GM12878 (cell line): Measurements from ENCODE around the gene MPHOSPH8.

Source experiments
- FOS ChIP-seq: IDR thresholded peaks from 3 replicates; pipeline ENCODE4 v1.6.1; 2011; ENCODE audit warnings: borderline replicate concordance; ENCODE audit not compliant: insufficient read length; ENCODE audit errors: extremely low read depth
- LARP7 ChIP-seq: fragments of 450-650 bp; IDR thresholded peaks from 2 replicates; pipeline ENCODE4 v1.6.1; 2017; ENCODE audit warnings: mild to moderate bottlenecking
- POLR2AphosphoS5 ChIP-seq: IDR thresholded peaks from 2 replicates; pipeline ENCODE4 v1.6.1; 2011; ENCODE audit warnings: mild to moderate bottlenecking, low read length, inconsistent platforms
- TF ChIP-seq, protein P1 (sequence below): IDR thresholded peaks from 2 replicates; pipeline ENCODE4 v1.6.1; 2011; ENCODE audit warnings: low read depth, low read length, improper control_type of control experiment, borderline replicate concordance
- TF ChIP-seq, protein P2 (sequence below), 3 experiments: IDR thresholded peaks in 2 of 3; conservative IDR thresholded peaks in 1 of 3; 2 replicates each; pipeline ENCODE4 v1.5.1; 2011; ENCODE audit warnings: low read depth in 3 of 3, low read length in 3 of 3, mild to moderate bottlenecking in 3 of 3, control low read depth in 2 of 3, moderate library complexity in 2 of 3, inconsistent platforms in 1 of 3, mixed read lengths in 1 of 3; ENCODE audit not compliant: control insufficient read depth in 2 of 3, insufficient read depth in 1 of 3; ENCODE audit errors: extremely low read depth in 1 of 3

DNA sequence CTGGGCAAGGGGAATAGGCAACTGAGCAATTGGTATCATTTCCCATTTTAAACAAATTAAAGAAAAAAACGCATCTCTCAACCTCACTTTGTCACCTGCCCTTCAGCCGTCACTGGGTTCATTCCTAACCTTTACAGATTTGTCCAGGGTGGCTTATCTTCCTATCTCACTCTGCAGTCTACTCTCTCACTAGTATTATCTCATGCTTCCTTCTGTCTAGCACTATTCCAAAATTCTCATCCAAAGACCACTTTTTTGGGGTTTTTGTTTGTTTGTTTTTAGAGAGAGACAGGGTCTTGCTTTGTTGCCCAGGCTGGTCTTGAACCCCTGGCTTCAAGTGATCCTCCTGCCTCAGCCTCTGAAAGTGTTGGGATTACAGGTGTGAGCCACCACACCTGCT lies 26.7 kb upstream of the MPHOSPH8 start:
- TF ChIP-seq, protein P1, sequence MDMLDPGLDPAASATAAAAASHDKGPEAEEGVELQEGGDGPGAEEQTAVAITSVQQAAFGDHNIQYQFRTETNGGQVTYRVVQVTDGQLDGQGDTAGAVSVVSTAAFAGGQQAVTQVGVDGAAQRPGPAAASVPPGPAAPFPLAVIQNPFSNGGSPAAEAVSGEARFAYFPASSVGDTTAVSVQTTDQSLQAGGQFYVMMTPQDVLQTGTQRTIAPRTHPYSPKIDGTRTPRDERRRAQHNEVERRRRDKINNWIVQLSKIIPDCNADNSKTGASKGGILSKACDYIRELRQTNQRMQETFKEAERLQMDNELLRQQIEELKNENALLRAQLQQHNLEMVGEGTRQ: no peak
- TF ChIP-seq, protein P2, sequence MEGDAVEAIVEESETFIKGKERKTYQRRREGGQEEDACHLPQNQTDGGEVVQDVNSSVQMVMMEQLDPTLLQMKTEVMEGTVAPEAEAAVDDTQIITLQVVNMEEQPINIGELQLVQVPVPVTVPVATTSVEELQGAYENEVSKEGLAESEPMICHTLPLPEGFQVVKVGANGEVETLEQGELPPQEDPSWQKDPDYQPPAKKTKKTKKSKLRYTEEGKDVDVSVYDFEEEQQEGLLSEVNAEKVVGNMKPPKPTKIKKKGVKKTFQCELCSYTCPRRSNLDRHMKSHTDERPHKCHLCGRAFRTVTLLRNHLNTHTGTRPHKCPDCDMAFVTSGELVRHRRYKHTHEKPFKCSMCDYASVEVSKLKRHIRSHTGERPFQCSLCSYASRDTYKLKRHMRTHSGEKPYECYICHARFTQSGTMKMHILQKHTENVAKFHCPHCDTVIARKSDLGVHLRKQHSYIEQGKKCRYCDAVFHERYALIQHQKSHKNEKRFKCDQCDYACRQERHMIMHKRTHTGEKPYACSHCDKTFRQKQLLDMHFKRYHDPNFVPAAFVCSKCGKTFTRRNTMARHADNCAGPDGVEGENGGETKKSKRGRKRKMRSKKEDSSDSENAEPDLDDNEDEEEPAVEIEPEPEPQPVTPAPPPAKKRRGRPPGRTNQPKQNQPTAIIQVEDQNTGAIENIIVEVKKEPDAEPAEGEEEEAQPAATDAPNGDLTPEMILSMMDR (IDR thresholded peaks at IDR 0.05 in 2 of 3, conservative IDR thresholded peaks at IDR 0.05 in 1 of 3; ENCODE audit: control insufficient read depth in 2 of 3, extremely low read depth in 1 of 3, insufficient read depth in 1 of 3, low read depth in 3 of 3, low read length in 3 of 3): no peak
- TF ChIP-seq FOS (no peak), POLR2AphosphoS5 (no peak), LARP7 (no peak)
